GM21717 (cell line): Measurements from ENCODE around the gene NCAM1.

Source experiments
- ATAC-seq: cut with Tn5 transposase; IDR thresholded peaks from one replicate; pipeline ENCODE4 v1.9.1; 2021; ENCODE audit warnings: mild to moderate bottlenecking, moderate library complexity; ENCODE audit not compliant: unreplicated experiment

The NCAM1 gene

GRCh38 chr11:113162592-113162962 lies 201.4 kb downstream of the NCAM1 start:
- no peak for ATAC-seq

DNA sequence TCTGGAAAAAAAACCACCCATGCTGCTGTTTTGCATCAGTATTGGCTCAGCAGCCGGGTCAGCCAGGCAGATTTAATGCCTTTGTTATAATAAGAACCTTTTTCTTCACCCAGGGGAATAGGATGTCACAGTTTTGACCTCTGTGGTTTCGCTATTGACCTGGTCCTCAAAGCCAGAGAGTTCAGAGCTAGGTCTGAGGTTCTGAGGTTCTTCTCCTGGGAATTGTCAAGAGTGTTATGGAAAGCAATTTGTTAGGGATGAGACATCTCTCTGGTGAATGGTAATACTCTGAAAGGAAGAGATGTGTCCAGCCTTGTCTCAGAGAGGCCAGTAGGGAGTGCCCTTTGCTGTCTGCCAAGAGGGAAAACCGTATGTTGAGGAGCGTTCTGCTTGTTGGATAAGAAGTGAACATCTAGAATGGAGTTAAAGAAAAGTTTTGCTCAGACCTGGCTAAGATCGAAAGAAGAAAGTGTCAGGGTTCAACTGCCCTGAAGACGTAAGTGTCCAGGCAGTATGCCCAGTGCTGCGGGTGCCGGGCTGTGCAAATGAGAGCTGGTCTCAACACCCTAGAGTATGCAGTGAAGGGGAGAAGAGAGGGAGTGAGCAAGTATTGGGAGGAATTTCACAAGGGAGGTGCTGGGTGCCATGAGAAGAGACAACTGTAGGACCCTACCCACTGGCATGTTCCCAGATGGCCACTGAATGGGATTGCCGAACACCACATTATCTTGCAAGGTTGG lies 202.2 kb downstream of the NCAM1 start:
- no peak for ATAC-seq

DNA sequence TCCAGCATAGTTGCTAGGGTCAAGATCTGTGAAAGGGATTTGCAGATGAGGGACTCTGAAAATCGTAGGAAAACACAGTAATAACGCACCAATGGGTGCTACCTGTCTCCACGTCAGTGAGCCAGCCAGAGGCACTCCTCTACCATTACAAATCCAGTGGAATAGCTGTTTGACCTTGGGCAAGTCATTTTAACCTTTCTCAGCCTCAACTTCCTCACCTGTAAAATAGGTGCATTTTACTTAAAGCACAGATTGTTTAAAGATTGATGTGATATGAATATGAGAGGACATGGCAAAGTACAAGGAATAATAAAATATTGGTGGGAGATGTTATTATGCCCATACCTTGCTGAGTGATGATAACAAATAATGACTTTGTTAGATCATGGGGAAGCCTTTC lies 205.1 kb downstream of the NCAM1 start:
- ATAC-seq, result no peak

DNA sequence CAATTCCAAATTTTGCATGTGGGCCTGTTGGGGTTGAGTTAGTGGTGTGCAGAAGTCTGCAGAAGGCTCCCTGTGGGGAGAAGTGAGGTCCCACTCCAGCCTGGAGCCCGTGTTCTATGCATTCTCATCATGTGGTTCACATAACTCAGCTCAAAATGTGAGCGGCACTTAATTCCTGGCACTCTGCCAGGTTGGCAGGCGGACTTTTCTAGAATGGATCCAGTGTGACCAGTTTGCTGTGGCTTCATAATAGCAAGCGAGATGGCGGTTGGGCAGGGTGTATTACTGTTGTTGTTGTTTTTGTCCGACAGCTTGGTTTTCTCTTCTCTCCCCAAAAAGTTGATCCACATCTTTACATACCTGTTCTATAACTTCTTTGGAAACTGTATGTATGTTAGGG lies 206.4 kb downstream of the NCAM1 start:
- ATAC-seq, result no peak

GRCh38 chr11:113168354-113169342 lies 207.4 kb downstream of the NCAM1 start:
- ATAC-seq, result no peak

DNA sequence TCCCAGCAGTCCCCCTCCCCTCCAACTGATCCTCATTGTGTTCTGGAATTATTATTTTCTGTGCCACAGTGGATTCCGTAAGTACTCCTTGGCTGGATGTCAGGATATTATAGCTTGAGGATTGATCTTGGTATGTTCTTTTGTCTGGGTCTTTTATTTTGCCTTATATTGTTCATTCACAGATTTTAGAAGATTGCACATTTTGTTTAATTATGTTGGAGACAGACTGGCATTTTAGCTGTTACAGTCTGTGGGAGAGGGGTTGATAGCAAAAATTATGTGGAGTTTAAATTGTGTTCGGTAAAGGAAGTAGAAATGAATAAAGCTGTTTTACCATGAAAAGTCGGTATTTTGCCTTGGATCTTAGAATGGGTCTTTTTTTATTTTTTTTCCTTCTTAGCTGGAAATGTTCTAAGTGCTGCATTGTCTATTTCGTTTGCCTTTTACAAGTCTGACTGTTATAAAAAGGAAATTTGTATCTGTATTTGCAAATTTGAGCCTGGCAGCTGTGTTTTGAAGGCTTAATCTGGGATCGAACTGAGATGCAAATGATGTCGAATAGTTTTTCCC lies 211.2 kb downstream of the NCAM1 start:
- ATAC-seq, result no peak

DNA sequence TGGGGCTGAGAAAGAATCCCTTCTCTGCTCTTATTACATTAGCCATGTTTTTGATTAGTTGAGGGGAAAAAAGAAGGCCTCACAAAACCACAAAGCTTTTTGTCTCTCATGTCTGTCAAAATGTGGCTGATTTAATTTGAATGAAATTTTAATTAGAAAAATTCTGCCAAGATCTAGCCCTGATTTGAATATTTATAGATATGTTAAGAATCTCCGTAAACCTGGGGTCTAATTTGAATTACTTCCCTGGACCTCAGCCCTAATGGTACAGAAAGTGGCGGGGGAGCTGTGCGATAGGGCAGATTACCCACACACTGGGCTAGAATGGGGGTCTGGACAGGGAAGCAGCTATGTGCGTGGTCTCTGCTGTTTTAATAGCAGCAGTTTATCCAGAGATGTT lies 211.9 kb downstream of the NCAM1 start:
- ATAC-seq, result no peak

DNA sequence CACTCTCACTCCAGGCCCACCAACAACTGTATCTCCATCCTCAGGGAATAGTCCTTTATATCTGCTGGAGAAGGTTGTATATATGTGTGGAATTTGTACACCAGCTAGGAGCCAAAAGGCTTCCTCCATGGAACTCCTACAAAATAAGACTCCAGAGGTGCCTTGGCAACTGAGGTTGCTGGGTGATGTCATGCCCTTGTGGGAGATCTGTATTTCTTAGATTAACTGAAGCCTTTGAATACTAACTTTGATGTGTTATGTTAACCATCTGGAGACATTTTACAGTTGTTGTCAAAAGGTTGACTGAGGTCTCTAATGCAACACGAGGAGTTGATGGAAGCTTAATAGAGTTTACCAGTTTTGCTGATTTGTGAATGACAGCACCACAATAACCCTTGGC lies 213.7 kb downstream of the NCAM1 start:
- ATAC-seq, result no peak

DNA sequence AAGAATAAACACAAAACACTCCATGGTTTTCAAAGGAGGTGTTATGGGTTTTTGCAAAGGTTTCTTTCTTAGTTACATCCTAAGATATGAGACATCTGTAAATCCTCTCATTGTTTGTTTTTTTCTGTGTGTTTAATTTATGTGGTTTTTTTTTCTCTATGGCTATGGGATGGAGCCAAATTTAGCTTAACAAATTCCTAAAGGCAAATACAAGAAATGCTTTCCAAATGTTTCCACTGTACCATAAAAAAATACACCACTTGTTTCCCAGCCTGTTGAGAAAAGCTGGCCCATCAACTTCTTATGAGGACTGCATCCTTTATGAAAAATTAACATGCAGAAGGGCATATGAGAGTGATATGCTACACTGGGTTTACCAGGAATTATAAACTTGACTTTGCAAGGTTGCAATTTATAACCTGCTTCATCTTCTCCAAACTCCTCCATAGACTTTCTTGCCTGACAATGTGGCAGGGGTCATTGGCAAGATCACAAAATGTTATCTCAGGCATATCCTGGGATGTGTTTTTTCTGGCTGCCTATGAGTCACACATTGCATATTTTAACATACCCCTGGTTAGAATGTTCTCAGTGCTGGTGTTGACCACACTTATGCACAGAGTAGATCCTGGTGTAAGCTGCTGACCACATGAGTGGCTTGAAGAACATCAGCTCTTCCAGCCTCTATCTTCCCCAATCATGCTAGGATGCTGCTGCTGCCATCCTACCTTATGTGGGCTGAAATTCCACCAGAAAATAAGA lies 215.6 kb downstream of the NCAM1 start:
- ATAC-seq, result no peak

DNA sequence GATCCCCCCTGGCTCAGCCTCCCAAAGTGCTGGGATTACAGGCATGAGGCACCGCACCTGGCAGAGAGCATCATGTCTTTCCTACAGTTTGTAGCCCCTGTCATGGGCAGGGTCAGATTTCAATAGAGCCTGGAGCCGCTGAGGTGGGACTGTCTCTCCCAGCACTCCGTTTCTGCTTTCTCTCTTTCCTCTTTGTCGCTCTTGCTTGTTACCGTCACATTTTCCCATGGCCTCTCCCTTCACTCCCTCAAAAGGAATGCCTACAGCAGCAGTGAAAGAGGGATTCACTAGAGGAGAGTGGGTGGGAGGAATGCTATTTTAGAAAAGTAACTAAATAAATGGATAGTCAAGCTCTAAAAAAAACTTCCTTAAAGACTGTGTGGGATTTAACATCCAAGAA lies 216.5 kb downstream of the NCAM1 start:
- ATAC-seq, result no peak

DNA sequence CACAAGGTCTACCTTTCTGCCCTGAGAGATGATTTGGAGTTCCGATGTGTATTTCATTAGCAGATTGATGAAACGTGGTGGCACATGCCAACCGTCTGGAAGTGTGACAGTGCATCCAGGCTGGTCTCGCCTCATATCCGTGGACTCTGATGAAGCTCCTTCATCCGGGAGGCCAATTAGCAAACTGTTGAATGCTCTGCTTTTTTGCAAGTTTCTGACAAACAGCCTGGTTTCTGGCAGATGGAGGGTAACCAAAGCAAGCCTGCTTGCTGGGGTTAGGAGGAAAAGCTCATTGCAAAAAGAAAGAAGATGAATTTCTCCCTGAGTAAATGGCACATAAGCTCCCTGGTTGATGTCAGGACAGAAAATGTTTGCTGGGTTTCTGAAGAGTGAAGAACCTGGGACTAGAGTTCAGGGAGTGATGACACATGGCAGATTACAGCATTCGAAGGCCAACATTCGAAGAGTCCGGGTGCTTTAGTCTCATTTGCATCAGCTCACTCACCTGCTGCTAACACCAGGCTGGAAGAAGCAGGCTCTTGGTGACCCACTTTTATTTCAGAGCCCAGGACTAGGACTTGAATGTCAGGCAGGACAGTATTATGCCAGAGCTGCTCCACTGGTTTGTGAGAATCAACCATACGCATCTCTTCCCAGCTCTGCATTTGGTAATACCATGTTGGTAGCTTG lies 217.3 kb downstream of the NCAM1 start:
- no peak for ATAC-seq

DNA sequence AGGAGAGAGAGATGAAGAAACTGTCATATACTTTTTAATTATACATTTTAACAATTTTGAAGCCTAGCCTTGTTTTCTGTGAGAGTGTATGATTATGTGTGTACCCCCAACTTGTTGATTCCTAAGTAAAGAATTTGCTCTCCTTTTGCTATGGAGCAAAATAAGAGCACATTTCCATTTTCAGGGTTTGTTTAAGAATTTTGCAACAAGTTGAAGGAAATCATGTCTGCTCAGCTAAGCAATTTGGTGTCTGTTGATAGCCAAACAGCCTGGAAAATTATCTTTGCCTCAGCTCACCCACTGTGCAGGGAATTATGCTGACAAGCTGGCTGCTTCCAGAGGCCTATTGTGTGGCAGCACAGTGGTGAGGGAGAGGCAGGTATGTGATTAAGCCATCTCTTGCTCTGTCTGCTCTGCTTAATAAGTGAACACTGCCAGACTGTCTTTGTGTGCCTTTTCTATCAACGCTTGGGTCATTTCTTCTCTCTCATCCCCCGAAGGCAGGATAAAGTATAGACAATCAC lies 218.0 kb downstream of the NCAM1 start:
- no peak for ATAC-seq

- no peak for ATAC-seq
Measured at GRCh38 chr11:113181094-113181493, 219.9 kb downstream of the NCAM1 start.

DNA sequence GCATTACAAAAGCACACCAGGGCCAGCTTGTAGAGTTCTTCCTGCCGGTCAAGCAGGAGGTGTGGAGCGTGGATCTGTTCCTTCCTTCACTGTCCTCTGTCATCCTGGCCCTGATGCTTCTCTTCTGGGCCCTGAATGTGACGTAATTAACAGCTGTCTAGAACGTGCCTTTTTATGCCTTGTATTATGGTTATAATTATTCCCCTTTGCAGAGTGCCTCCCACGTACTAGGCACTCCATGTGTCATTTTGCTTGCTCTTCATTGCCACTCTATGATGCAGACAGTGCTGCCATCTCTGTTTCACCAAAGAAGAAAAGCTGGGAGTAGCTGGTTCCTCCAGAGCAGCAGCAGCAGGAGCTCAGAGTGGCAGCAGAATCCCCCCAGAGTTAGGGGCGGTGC lies 221.1 kb downstream of the NCAM1 start:
- no peak for ATAC-seq

- ATAC-seq, result no peak
Measured at GRCh38 chr11:113184498-113184897, 223.3 kb downstream of the NCAM1 start.

GRCh38 chr11:113188371-113188834 lies 227.2 kb downstream of the NCAM1 start:
- ATAC-seq, result no peak

GRCh38 chr11:113189909-113190667 lies 228.9 kb downstream of the NCAM1 start:
- ATAC-seq, result no peak

- no peak for ATAC-seq
Measured at GRCh38 chr11:113192121-113192925, 231.1 kb downstream of the NCAM1 start.
